Glutamatergic neuron (in vitro differentiated cells): ENCODE measurements around the gene CPEB2. TPM values are rescaled to one million over a fixed set of nuclear protein-coding genes. Genes with fewer than 3 reads are reported as not detected.

Experiments
- DNase-seq: peaks from one replicate; pipeline ENCODE4 v3.0.0; 2022
- H3K27ac Mint-ChIP-seq: one replicate; pipeline ENCODE4 v1.8.0; 2020; ENCODE audit warnings: mild to moderate bottlenecking, mixed read lengths, inconsistent platforms; ENCODE audit not compliant: unreplicated experiment
- H3K27me3 Mint-ChIP-seq: one replicate; pipeline ENCODE4 v1.8.0; 2020; ENCODE audit warnings: mild to moderate bottlenecking, moderate library complexity, mixed read lengths, inconsistent platforms; ENCODE audit not compliant: unreplicated experiment
- H3K36me3 Mint-ChIP-seq: one replicate; pipeline ENCODE4 v1.8.0; 2020; ENCODE audit warnings: mild to moderate bottlenecking, mixed read lengths, inconsistent platforms; ENCODE audit not compliant: unreplicated experiment
- H3K4me1 Mint-ChIP-seq: one replicate; pipeline ENCODE4 v1.8.0; 2020; ENCODE audit warnings: mild to moderate bottlenecking, low read depth, mixed read lengths, inconsistent platforms; ENCODE audit not compliant: unreplicated experiment
- H3K4me3 Mint-ChIP-seq: one replicate; pipeline ENCODE4 v1.8.0; 2020; ENCODE audit warnings: mild to moderate bottlenecking, mixed read lengths, inconsistent platforms; ENCODE audit not compliant: unreplicated experiment
- H3K9me3 Mint-ChIP-seq: one replicate; pipeline ENCODE4 v1.8.0; 2020; ENCODE audit warnings: mild to moderate bottlenecking, moderate library complexity, mixed read lengths, inconsistent platforms; ENCODE audit not compliant: unreplicated experiment
- total RNA-seq: library from RNA; stranded (reverse); fragmentation: NEBNext Ultra II Directional; extraction: Animal tissue kit (Norgen Biotek cat#: 25700); gene quantifications from one replicate; pipeline ENCODE4 v1.2.1, GENCODE V29; 2021; ENCODE audit not compliant: unreplicated experiment
- TF ChIP-seq, protein P1 (sequence below): fragments of 200-600 bp; sonication (generic); IDR thresholded peaks from one replicate; pipeline ENCODE4 v1.5.0; 2021; ENCODE audit not compliant: partially characterized antibody, unreplicated experiment

The CPEB2 gene
- total RNA-seq, 1 donor from 2014 or later = 52.6 TPM

DNA sequence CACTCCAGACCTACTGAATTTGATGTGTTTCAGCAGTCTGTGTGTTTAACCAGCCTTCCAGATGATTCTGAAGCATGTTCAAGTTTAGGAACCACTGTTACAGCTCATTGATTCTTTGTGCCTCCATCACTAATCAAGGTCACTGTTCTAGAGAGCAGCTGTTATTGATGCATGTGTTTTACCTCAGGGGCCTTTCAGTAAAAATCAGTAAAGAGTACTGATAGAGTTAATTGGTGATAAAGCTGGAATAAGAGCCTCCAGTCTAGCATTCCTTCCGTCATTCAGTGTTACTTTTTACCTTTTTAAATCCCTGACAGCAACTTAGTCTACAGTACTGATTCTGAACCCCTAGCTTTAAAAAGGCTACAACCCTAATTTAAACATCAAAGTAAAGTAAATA is 12.9 kb downstream of the CPEB2 start:
- H3K36me3 Mint-ChIP-seq = no peaks in the 10 kb centered on the region
- TF ChIP-seq, protein P1, sequence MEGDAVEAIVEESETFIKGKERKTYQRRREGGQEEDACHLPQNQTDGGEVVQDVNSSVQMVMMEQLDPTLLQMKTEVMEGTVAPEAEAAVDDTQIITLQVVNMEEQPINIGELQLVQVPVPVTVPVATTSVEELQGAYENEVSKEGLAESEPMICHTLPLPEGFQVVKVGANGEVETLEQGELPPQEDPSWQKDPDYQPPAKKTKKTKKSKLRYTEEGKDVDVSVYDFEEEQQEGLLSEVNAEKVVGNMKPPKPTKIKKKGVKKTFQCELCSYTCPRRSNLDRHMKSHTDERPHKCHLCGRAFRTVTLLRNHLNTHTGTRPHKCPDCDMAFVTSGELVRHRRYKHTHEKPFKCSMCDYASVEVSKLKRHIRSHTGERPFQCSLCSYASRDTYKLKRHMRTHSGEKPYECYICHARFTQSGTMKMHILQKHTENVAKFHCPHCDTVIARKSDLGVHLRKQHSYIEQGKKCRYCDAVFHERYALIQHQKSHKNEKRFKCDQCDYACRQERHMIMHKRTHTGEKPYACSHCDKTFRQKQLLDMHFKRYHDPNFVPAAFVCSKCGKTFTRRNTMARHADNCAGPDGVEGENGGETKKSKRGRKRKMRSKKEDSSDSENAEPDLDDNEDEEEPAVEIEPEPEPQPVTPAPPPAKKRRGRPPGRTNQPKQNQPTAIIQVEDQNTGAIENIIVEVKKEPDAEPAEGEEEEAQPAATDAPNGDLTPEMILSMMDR = no peak
- no peaks in the 10 kb centered on the region for H3K9me3 Mint-ChIP-seq
- H3K27ac Mint-ChIP-seq = no peak overlapping the region
- no peaks in the 10 kb centered on the region for H3K27me3 Mint-ChIP-seq
- H3K4me3 Mint-ChIP-seq = no peak overlapping the region
- DNase-seq = no peak
- H3K4me1 Mint-ChIP-seq = peaks cover 15% of the 10 kb centered on the region

DNA sequence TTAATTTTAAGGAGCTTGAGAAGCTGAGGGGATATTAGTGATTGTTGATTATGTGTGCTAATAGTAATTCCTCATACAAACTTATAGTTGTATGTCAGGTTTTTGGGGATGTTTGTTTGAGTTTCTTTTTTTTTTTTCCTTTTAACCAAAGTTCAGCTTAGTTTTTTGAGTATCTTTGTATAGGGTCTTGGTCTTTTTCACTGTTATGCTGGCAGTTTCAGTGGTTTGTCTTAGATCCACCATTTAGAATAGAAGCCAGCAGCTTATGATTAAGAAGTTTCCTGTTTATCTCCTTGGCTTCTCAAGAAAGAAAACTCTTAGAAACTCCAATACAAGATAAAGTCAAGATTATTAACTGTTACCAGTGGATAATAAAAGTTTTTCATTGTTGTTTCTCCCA is 16.1 kb downstream of the CPEB2 start:
- H3K27ac Mint-ChIP-seq = no peak overlapping the region

DNA sequence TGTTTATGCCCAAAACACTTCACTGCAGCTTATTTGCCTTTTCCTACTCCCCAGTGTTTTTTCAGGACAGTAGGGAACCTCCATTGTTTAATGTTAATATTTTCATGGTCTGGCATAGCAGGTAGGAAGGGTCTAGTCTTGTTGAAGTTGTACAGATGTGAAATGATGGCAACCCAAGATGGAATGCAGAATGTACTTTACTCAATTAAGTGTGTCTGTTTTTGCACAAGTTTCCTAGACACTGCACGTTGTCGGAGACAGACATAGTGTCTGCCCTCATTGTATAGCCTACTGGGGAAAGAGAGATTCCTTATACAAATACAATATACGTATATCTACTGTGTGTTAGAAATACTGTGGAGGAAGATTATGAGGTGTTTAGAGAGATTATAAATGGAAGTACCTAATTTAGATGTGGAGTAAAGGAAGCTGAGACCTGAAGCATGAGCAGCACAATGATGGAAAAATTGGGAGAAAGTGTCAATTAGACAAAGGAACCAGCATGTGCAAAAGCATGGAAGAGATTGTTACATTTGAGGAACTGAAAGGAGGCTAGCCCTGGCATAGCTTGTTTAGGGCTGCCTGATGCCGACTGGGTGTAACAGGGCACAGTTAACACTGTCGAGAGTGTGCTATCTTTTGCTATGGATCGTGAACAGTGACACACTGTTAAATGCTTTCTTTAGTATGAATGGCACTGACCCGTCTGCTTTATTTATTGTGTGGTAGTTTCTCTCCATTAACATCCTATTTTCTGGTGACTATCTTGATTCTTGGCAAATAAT is 18.4 kb downstream of the CPEB2 start:
- H3K27me3 Mint-ChIP-seq = no peaks in the 10 kb centered on the region
- no peak overlapping the region for H3K27ac Mint-ChIP-seq
- no peaks in the 10 kb centered on the region for H3K36me3 Mint-ChIP-seq
- no peaks in the 10 kb centered on the region for H3K9me3 Mint-ChIP-seq
- H3K4me1 Mint-ChIP-seq = no peaks in the 10 kb centered on the region
- TF ChIP-seq, protein P1 = no peak
- no peak for DNase-seq
- peak overlapping the region; percentile 2 for H3K4me3 Mint-ChIP-seq

More for the DNA sequence above, 16.1 kb downstream of the CPEB2 start:
- TF ChIP-seq, protein P1 = no peak
- H3K4me1 Mint-ChIP-seq = peaks cover 8% of the 10 kb centered on the region
- H3K9me3 Mint-ChIP-seq = no peaks in the 10 kb centered on the region
- no peaks in the 10 kb centered on the region for H3K36me3 Mint-ChIP-seq
- H3K4me3 Mint-ChIP-seq = no peak overlapping the region
- H3K27me3 Mint-ChIP-seq = no peaks in the 10 kb centered on the region
- DNase-seq = no peak

DNA sequence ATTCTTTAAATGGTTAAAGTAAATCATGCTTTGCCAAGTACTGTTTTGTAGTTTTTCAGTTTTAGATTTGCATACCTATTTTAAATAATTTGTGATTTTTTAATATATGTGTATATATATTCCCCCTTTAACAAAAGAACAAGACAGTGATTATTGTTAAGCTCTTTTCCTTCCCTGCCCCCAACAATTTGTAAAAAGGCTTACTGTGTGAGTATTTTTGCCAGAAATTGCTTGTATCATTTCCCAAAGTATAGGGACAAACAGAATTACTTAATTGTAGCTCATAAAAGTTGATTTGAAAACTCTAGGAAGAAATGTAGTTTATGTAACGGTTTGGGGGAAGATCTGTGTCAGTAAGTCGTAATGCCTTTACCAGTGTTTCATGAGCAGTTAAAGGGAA is 19.0 kb downstream of the CPEB2 start:
- no peaks in the 10 kb centered on the region for H3K36me3 Mint-ChIP-seq
- H3K27ac Mint-ChIP-seq = no peak overlapping the region
- no peaks in the 10 kb centered on the region for H3K4me1 Mint-ChIP-seq
- no peaks in the 10 kb centered on the region for H3K27me3 Mint-ChIP-seq
- no peak overlapping the region for H3K4me3 Mint-ChIP-seq
- TF ChIP-seq, protein P1 = no peak
- H3K9me3 Mint-ChIP-seq = no peaks in the 10 kb centered on the region
- DNase-seq = no peak

DNA sequence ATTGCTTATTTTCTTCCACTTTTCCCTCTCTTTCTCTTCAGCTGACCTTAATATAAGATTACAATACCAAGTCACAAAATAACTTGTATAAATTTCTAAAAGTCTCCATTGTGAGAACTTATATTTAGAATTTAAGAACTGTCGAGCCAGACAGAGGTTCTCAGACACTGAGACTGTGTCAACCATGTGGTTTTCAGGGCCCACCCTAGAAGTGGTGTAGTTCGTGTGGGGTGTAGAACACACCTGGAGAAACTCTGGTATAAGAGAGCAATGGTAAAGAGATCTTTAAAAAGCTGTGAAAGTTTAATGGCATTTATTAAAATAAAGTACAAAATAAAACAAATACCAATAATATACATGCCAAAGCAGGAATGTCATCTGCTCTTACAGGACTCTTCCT is 19.7 kb downstream of the CPEB2 start:
- Mint-ChIP-seq H3K36me3 (no peaks in the 10 kb centered on the region), H3K27me3 (no peaks in the 10 kb centered on the region), H3K4me1 (no peaks in the 10 kb centered on the region), H3K27ac (no peak overlapping the region), H3K4me3 (no peak overlapping the region), H3K9me3 (no peaks in the 10 kb centered on the region)
- DNase-seq = no peak
- TF ChIP-seq, protein P1 = no peak
